RCC 7860 (cell line): ENCODE results near the gene ULK3.
"Not testable (repeated sequence)": the region's sequence is repeated elsewhere in the genome, so short reads cannot be mapped to it uniquely, and the experiment has no call there.

Experiments
- DNase-seq: peaks from one replicate; pipeline ENCODE4 v3.0.0-alpha.2; 2015; ENCODE audit warnings: low spot score
- FAIRE-seq: peaks from 2 replicates; lab custom pipeline; 2012; peaks lifted over from hg19 to GRCh38; lab: Jason Lieb, UNC

The ULK3 gene

DNA sequence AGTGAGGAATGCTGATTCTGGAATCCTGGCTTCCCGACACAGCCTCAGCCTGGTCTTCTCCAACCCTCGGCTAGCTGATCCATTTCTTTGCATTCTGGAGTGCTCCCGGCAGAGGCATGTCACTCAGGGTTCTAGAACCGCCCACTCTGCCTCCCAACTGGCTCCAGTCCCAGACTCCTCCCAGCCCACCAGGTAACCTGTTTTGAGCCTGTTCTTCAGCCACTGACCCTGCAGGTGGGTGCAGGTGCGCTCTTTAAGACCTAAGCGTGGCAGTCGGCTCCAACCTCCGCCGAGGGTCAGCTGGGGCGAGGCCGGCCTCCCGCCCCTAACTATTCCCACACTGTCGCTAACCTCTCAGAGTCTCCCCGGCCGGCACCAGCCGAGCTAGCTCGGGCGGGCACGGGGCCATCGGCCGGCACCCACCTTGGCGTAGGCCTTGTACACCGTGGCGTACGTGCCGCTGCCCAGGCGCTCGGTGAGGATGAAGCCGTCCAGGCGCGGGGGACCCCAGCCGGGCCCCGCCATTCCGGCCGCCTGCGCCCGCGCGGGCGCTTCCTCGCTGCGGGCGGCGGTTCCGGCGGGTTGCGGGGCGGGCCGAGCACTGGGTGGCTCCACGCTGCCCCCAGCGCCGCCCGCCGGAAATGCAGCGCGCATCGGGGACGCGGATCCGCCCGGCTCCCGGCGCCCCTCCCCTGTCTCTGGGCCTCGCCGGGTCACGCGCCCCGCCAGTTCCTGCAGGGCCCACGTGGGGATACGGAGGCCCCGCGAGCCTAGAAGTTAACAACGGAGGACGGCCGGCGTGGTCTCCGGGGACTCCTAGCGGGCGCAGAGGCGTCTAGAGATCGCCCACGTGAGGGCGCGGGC lies at the start of gene ULK3:
Gene ULK3 (minus strand): TSS at position 576 of the 864 bp plus-strand sequence. CDS start 51 bp downstream, at position 525.
- FAIRE-seq: no peak

DNA sequence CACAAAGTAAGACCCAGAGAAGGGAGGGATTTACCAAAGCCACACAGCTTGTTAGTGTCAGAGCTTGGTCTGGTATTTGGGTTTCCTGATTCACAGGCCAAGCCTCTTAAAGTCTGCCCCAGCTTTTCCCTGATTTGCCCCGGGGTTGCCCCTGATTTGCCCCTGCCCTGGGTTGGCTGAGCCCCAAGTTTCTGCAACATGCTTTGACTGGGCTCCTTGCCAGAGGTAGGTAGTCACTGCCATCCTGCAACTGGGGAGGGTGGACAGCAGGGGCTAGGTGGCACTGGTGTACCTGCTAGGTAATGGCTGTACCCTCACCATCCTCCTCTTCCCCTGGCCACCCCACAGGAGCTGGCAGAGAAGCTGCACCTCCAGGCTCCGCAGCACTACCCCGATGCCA lies 49.4 kb upstream of the ULK3 start:
- FAIRE-seq: no peak
- no peak for DNase-seq

More for the DNA sequence above, at the start of gene ULK3:
- peak; percentile 55 for DNase-seq

GRCh38 chr15:74891469-74891868 lies 48.5 kb upstream of the ULK3 start:
- FAIRE-seq: no peak
- no peak for DNase-seq

GRCh38 chr15:74890665-74890960 lies 47.7 kb upstream of the ULK3 start:
- no peak for FAIRE-seq
- no peak for DNase-seq

GRCh38 chr15:74889883-74890664 lies 47.1 kb upstream of the ULK3 start, which contains the start of gene MPI:
Gene MPI (plus strand): TSS chr15:74890042. CDS start chr15:74890074, 32 bp downstream.
- DNase-seq: peak; percentile 41
- FAIRE-seq: no peak

- DNase-seq: no peak
- no peak for FAIRE-seq
Measured at GRCh38 chr15:74889390-74889882, 46.5 kb upstream of the ULK3 start.

- no peak for DNase-seq
- no peak for FAIRE-seq
Measured at GRCh38 chr15:74888716-74889115, 45.8 kb upstream of the ULK3 start.

DNA sequence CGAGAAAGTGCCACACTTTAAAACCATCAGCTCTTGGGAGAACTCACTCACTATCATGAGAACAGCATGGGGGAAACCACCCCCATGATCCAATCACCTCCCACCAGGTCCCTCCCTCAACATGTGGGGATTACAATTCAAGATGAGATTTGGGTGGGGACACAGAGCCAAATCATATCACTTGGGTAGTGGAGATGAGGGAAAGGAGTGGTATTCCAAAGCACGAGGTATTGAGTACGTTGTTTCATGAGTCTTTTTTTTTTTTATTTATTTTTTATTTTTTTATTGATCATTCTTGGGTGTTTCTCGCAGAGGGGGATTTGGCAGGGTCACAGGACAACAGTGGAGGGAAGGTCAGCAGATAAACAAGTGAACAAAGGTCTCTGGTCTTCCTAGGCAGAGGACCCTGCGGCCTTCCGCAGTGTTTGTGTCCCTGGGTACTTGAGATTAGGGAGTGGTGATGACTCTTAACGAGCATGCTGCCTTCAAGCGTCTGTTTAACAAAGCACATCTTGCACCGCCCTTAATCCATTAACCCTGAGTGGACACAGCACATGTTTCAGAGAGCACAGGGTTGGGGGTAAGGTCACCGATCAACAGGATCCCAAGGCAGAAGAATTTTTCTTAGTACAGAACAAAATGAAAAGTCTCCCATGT lies 44.7 kb upstream of the ULK3 start:
- not testable (repeated sequence) for DNase-seq, FAIRE-seq

DNA sequence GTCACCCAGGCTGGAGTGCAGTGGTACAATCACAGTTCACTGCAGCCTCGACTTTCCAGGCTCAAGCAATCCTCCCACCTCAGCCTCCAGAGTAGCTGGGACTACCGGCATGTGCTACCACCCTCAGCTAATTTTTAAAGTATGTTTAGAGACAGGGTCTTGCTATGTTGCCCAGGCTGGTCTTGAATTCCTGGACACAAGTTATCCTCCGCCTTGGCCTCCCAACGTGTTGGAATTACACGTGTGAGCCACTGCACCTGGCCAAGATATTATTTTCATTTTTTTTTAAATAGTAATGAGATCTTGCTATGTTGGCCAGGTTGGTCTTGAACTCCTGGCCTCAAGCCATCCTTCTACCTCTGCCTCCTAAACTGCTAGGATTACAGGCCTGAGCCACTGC lies 42.5 kb upstream of the ULK3 start:
- FAIRE-seq (no peak), DNase-seq (no peak)

GRCh38 chr15:74884428-74885223 lies 41.7 kb upstream of the ULK3 start:
- no peak for FAIRE-seq
- DNase-seq: no peak

- DNase-seq (no peak), FAIRE-seq (no peak)
Measured at GRCh38 chr15:74882528-74882927, 39.6 kb upstream of the ULK3 start.

- FAIRE-seq: no peak
- DNase-seq: no peak
Measured at GRCh38 chr15:74878273-74878672, 35.3 kb upstream of the ULK3 start.

- DNase-seq (no peak), FAIRE-seq (no peak)
Measured at GRCh38 chr15:74873756-74874424, 30.9 kb upstream of the ULK3 start.

DNA sequence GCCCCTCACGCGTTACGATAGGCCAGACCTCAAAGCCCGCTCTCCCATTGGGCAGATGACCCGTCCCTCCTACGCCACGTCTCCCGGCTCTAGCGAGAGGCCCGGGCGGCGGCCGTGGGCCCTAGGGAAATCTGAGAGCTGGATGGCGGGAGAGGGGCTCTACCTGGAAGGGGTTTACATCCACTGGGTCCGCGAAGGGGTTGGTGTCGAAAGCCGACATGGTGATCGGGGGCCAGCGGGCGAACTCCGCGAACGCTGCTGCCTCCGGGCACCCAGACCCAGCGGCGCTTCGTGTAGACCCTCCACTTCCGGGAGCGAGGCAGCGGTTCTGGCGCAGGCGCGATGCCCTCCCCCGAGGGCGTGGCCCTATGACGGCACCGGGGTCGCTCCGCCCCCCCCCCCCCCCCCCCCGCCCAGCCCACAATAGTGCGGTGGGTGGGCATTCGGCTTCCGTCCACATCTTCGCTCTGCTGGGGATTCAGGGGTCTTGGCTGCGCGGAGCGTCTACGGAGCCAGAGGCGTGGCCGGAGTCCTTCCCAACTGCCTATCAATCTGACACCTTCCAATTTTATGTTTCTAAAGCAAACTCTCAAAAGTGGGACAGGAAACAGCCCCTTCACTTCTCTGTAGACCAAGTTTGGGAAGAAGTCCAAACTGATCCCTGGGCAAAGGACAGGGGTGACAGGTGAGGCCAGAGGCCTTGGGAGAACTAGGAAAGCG lies 30.2 kb upstream of the ULK3 start, which contains the start of gene SCAMP2:
Gene SCAMP2 (minus strand): TSS at position 330 of the 720 bp plus-strand sequence. CDS start 110 bp downstream, at position 220.
- peak; percentile 80 for DNase-seq
- FAIRE-seq: no peak

GRCh38 chr15:74872702-74873035 lies 29.7 kb upstream of the ULK3 start:
- FAIRE-seq: no peak

DNA sequence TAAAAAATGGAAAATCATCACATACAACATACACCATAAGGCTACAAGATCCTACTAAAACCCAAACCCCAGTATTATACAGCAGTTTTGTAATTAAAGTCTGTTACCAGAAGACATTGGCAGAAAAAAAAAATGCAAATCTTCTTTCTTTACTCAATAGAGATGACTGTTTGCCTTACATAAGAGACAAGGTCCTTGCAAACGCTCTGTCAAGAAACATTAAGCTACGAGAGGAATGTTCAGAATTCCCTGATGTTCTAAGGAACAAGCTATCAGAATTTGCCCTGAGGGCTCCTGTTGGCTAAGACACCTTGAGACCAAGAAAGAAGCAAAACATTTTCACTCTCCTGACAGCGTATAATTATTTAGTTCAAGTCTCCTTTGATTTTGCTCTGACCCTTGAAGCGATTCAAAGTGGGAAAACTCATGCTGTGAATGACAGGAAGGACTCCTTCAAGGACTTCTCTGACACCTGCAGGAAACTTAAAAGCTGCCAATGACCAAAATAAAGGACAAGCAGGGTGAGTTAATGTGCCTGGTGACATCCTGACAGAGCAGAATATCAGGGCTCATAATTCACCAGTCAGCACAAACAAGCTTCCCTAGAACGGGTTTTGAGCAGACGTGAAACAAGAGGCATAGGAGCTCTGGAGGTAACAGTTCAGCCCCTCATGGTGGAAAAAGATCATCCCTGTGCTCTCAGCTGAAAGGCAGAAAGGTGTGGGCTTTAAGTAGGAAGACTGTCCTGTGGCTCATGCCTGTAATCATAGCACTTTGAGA lies 27.7 kb upstream of the ULK3 start:
- no peak for DNase-seq
- FAIRE-seq: no peak

More at GRCh38 chr15:74872702-74873035, 29.7 kb upstream of the ULK3 start:
- DNase-seq: no peak

- DNase-seq: no peak
- FAIRE-seq: no peak
Measured at GRCh38 chr15:74869726-74870407, 26.9 kb upstream of the ULK3 start.

DNA sequence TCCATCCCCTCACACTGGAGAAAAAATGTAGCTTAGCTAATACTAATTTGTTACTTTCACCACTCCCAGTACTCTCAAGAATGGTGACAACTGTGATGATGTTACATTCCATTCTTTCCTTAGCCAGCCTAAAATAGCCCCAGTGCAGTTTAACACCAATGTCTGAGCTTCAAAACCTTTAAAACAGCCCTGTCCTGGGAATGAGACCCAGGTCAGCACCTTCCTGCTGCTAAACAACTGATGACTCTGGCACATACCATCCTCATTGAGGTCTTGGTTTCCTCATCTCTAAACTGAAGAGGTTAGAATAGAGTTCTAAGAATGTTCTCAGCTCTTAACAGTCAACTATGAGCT lies 26.4 kb upstream of the ULK3 start:
- FAIRE-seq (no peak), DNase-seq (no peak)
